HUDEP-2 (cell line): ENCODE results near the gene MRPS30.
"Not testable (repeated sequence)": the region's sequence is repeated elsewhere in the genome, so short reads cannot be mapped to it uniquely, and the experiment has no call there.

Experiments used
- DNase-seq, 76 experiments: peaks; one replicate each; lab custom pipeline; 2025; ENCODE audit not compliant: unreplicated experiment in 76 of 76; lab: John Stamatoyannopoulos, UW

The MRPS30 gene

DNA sequence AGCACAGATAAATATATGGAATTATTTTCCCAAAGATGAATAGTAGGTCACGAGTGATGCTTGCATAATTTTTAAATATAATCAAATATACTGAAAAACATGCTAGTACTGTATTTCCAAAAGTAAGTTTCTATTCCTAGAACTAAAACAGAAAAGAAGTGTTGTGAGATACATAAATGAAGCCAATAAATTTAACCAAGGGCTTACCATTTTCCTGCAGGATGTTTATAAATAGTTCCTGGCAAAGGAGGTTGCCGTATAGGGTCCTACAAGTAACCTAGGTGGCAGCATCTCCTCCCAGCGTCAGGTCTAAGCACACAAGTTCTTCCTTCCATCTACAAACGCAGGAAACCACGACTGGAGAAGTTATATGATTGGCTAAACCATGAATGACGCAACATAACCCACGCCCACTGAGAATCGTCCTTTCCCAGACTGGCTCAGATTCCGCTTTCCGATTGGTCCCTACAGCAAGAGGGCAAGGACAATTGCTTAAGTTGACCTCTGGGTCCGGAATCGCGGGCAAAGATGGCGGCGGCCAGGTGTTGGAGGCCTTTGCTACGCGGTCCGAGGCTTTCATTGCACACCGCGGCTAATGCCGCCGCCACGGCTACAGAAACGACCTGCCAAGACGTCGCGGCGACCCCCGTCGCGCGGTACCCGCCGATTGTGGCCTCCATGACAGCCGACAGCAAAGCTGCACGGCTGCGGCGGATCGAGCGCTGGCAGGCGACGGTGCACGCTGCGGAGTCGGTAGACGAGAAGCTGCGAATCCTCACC, at the start of gene MRPS30:
TSS of gene MRPS30 (plus strand) at position 513 of the 780 bp plus-strand sequence. CDS start at position 529, 16 bp downstream.
- DNase-seq: peak in 75 of 76 experiments; percentile 33 to 97 (median 90)

DNA sequence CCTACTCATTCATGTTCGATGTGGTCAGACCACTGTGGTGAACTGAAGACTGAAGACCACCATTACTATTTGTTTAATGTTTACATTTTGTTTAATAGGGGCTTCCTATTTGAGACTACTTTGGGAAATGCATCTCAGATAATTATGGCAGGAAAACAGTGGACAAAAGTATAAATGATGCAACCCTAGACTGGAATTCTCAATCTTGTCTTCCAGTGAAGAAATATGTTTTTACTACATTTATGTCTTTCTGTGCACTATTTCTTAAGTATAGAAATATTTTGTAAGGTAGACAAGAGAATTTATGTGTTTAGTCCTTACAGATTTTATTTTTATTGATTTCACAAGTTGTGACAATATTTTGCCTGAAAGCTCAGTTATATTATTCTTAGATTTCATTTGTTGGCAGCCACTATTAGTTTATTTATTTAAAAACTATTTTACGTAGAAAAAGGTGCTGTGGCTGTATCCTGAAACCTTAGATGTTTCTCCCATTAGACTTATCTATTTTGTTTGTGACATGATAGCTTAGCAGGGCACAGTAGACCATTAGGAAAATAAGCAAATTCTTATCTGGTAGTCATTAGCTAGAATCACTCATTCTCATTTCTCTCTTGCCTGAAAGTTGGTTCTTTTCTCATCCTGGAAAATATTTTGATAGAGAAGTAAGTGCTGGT, 39.4 kb upstream of the MRPS30 start:
- no peak for DNase-seq

DNA sequence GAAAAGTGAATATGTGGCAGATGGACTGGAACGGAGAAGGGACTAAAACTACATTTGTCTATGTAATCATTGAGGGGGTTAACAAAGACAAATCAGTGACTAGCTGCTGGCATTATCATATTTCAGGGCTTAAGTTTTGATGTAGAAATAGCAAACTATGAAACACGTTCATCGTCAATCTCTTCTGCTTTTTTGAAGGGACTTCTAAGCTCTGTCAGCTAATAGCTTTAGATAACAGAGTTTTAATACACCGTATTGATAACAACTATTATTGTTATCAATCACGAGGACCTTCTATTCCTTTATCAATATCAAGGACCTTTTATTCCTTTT, 38.9 kb upstream of the MRPS30 start:
- DNase-seq: no peak

DNA sequence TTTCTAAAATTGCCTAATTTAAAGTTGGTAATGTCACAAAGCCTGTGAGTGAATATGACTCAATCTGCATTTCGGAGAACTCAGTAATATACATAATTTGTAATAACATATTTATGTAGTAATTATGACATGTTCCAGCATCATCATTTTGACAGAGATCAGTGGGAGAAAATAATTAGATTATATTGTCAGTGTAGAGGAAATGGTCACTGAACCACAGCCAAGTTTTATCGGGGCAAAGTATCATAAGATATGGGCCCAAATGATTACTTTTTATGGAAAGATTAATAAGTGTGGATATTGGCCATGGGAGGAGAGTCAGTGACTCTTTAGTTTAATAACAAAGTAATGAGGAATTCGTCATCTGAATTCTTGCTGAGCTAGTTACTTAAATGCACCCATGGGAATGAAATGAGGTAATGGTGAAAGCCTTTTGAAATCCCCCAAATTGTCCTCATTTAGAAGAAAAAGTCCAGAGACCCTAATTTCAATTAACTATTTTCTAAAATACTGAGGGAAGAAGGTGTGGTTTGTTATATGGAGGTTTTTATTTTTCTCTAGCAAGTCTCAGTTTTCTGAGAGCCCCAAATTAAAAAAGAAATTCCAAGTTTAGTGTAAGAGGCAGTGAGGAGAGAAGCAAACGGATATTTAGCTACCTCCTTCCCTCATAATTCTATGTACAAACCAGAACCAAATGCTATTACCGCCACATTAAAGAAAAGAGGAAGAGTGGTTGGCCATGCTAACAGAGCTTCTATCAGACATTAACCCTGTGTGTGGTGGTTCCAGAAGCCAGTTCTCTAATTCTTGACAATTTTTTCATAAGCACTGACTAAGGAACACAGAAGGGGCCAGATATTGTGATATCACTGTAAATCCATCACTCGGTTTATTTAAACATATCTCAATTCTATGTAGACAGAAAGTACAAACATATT, 37.7 kb upstream of the MRPS30 start:
- no peak for DNase-seq

DNA sequence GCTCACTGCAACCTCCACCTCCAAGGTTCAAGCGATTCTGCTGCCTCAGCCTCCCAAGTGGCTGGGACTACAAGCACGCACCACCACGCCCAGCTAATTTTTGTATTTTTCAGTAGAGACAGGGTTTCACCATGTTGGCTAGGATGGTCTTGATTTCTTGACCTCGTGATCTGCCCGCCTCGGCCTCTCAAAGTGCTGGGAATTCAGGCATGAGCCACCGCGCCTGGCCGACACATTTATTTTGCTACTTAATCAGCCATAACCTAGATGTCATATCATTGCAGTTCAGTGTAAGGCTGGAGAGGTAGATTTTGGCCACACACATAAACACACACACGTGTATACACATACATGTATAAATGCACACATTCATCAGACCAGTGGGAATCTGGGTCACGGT, 36.4 kb upstream of the MRPS30 start:
- DNase-seq: not testable (repeated sequence)

DNA sequence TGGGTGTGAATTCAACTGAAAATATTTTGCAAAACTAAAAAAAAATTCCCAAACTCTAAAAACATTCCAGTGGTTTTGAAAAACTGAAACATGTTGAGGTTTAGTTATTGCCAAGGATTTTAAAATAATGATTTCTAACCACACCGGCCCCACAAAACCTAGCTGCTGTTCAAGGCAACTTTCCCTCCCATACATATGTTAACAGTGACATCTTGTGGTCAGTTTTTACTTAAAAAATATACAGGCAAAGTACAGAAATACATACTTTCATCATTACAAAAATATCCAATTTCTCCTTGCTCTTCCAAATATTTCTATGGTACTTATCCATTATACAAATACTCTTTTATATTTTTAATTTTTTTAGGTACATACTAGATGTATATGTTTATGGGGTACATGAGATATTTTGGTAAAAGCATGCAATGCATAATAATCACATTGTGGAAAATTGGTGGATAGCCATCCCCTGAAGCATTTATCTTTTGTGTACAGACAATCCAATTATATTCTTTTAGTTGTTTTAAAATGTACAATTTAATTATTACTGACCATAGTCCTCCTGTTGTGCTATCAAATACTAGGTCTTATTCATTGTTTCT, 34.4 kb upstream of the MRPS30 start:
- peak in 15 of 76 experiments; percentile 1 to 30 (median 12) for DNase-seq

DNA sequence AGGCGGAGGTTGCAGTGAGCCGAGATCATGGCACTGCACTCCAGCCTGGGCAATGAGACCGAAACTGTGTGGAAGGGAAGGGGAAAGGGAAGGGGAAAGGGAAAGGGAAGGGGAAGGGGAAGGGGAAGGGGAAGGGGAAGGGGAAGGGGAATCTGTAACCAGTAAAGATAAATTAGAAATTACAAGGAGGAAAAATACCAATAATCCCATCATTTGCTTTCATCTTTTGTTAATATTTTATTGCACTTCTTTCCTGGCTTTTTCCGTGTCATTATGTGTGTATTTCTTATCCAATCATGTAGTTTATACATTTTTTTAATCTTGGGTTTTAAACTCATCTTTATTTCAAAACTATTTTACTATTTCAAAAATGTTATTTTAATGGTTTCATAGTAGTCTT, 29.6 kb upstream of the MRPS30 start:
- no peak for DNase-seq

DNA sequence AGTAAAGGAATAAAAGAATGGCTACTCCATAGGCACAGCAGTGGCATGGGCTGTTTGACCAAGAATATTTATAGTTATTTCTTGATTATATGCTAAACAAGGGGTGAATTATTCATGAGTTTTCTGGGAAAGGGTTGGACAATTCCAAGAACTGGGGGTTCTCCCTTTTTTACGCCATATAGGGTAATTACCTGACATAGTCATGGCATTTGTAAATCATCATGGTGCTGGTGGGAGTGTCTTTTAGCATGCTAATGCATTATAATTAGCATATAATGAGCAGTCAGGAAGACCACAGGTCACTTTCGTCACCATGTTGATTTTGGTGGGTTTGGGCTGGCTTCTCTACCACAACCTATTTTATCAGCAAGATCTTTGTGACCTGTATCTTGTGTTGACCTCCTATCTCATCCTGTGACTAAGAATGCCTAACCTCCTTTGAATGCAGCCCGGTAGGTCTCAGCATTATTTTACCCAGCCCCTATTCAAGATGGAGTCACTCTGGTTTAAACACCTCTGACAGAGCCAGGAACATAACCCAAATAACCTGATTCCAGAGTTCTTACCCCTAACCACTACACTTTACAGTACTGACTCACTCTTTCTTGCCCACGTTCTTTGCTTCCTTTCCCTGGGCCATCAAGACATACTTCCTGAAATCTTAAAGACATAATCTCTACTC, 25.0 kb upstream of the MRPS30 start:
- DNase-seq: no peak

DNA sequence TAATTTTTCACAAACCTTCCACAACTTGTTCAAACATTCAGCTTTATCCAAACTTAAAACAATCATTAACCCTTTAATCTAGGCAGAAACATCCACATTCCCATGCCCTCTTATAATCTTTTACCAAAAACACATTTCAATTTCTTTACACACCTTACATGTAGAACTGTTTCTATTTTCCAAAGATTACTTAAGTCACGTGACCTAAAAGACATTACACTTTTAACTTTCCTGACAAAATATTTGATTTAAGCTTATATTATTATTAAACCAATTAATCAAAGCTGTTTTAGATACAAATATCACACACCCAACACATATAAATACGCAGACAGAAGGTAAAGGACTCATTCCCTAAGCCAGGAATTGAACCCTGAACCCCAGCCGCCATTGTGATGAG, 21.0 kb upstream of the MRPS30 start:
- DNase-seq: no peak

DNA sequence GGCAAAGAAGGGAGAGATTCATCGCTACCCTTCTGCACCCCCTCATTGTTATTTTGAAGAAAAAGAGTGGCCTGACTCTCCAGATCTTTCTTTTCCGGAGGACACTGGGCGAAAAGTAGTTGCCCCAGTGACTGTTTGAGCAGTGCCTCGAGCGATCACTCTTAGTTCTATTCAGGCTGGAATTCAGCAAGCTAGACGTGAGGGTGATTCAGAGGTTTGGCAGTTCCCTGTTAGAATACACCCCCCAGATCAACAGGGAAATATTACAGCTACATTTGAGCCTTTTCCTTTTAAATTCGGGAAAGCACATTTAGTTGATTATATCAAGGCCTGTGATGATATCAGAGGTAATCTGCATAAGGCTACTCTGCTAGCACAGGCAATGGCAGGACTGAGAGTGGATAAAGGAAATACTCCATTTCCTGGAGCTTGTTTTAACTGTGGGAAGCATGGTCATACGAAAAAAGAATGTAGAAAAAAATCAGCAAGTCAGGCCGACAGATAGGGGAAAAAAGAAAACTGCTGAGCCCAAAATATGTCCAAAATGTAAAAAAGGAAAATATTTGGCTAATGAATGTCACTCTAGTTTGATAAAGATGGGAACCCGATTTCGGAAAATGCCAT, 19.3 kb upstream of the MRPS30 start:
- DNase-seq: not testable (repeated sequence)

DNA sequence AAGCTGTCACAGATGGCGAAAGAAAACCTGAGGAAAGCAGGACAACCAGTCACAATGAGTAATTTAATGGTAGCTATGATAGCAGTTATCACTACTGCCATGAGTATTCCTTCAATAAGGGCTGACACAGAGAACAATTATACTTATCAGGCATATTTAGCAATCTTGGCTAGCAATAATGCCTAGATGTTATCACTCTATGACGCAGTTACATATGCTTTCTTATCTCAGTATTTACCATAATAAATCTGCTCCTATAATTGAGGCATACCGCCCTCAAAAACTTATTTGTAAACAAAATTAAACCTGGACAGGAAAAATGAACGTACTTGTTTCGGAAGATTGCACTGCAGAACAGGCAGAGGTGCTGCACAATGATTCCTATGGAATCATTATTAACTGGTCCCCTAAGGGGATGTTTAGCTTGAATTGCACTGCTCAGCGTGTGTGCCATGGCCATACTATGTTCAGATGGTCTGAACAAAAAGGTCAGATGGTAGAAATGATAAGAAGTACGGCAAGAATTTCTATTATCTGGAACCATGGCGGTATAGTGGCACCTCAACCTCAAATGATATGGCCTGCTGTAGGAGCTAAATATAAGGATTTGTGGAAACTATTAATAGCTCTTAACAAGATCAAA, 16.6 kb upstream of the MRPS30 start:
- DNase-seq: not testable (repeated sequence)

DNA sequence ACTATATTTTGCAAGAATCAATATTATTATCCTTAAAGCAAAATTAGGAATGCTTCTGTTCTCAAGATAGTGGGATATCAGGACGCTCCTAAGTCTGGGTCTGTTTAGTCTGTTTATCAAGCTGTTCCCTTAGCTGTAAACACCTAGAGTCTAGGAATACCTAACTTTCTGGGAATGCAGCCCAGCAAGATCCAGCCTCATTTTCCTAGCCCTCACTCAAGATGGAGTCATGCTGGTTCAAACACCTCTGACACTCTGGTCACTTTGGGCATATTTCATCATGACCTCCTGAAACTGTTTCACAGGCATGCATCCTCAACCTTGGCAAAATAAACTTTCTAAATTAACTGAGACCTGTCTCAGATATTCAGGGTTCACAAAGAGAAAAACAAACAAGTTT, 14.4 kb upstream of the MRPS30 start:
- DNase-seq: no peak

DNA sequence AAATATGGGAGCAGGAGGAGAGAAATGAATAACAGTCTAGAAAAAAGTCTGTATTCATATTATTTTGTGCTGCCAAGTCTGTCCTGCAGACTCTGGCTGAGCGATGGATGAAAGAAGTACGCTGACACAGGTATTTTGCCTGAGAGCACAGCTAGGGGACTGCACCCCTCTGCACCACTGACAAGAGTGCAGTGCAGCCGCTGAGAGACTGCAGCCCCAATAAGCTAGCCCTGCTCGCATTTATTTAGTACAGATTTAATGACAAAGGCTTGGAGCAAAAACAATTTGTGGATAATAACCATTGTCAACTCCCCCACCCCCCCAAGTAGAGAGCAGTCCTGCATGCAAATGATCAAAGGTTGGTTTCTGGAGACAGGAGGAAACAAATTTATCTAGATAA, 13.3 kb upstream of the MRPS30 start:
- no peak for DNase-seq

DNA sequence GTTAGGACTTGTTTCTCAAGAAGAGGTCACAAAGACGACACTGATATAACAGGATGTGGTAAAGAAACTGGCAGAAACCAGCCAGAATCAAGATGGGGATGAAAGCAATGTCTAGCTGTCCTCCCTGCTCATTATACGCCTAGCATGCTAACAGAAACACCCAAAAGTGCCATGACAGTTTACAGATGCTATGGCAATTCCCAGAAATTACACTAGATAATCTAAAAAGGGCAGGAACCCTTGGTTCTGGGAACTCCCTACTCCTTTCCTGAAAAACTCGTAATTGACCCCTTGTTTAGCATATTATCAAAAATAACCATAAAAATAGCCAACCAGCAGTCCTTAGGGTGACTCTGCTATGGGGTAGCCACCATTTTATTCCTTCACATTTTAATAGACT, 10.9 kb upstream of the MRPS30 start:
- peak in 16 of 76 experiments; percentile 6 to 72 (median 16) for DNase-seq

DNA sequence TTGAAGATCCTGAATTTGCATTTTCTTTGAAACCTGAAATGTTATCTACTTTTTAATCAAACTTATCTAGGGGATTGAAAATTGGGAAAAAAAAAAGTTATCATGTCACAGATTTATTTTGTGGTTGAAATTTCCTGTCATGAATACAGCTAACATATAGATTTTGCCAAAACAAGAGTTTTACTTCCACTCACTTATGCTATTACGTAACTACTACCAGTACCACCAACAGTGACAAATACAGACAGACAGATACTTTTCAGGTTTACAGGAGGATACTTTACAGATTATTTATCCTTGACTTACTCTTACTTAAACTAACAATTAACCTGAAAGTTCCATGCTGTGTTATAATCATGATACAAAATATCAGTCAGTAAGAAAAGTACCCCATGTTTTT, 6.8 kb upstream of the MRPS30 start:
- no peak for DNase-seq

DNA sequence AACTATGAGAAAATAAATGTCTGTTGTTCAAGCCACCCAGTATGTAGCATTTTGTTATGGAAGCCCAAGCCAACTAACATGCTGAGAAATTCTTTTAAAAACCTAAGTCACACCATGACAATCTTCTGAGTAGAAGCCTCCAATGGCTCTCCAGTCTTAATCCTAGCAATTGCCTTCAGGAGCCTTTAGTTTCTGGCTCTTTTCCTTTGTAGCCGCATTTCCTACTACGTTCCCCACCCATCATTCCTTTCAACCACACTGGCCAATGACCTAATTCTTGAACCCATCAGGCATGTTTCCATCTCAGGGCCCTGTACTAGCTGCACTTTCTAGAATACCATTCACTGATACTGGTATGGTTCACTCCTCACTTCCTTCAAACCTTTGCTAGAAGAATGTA, 2.1 kb upstream of the MRPS30 start:
- no peak for DNase-seq

DNA sequence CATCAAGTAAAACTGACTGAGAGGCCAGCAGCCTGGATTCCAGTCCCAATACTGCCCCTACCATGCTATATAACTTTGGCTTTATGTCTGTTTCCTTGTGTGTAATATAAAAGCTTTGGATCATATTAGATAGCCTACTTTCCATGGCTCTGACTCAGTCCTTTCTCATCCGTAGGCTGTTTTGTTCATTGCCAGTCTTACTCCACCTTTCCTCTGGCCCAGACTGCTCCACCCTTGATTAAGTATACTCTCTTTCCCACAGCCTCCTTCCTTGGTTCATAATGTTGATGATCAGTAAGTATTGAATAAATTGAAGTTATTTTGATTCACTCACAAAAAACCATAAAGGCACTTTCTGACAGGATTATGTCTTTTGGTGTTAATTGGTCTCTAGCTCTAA, 1.5 kb upstream of the MRPS30 start:
- DNase-seq: peak in 8 of 76 experiments; percentile 1 to 21 (median 6)

DNA sequence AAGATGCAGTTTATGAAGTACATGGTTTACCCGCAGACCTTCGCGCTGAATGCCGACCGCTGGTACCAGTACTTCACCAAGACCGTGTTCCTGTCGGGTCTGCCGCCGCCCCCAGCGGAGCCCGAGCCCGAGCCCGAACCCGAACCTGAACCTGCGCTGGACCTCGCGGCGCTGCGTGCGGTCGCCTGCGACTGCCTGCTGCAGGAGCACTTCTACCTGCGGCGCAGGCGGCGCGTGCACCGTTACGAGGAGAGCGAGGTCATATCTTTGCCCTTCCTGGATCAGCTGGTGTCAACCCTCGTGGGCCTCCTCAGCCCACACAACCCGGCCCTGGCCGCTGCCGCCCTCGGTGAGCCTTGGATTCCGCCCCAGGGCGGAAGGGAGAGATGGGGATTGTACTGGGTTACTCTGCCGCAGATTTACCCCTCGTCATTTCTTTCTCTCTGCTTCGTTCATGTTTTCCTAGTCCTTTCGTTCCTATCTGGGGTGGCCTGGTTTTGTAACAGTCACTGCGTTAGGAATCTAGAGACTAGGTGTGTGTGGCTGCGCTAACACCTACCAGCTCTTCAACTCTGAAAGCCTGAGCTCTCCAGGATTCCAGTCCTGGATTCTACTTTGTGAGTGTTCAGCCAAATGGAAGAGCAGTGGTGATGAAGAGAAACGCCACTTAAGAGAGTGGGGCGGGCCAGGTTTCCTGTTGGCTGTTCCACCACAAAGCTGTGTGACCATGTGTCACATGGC, 638 bp downstream of the MRPS30 start:
- peak in 58 of 76 experiments; percentile 1 to 56 (median 32) for DNase-seq
